K562 (cell line): ENCODE results near the gene ANKZF1. TPM values are rescaled to one million over a fixed set of nuclear protein-coding genes. Genes with fewer than 3 reads are reported as not detected.

Experiments used
- ESRRA ChIP-seq: fragments of 450-650 bp; IDR thresholded peaks from 2 replicates; pipeline ENCODE4 v1.6.1; 2014; ENCODE audit warnings: low read depth, mild to moderate bottlenecking, moderate library complexity, borderline replicate concordance
- FOXA1 ChIP-seq: fragments of 450-650 bp; IDR thresholded peaks from 2 replicates; pipeline ENCODE4 v1.6.1; 2016; ENCODE audit warnings: mild to moderate bottlenecking, borderline replicate concordance
- GATA2 ChIP-seq: sonication (generic); formaldehyde crosslinking; IDR thresholded peaks from 2 replicates; pipeline ENCODE4 v1.4.0; 2020; ENCODE audit warnings: mild to moderate bottlenecking, missing genetic modification reagents
- HNRNPLL ChIP-seq: fragments of 200-400 bp; formaldehyde crosslinking; IDR thresholded peaks from 2 replicates; pipeline ENCODE4 v1.6.1; 2017; ENCODE audit warnings: low read length, low read depth, mild to moderate bottlenecking; ENCODE audit not compliant: poor library complexity, severe bottlenecking
- KDM1A ChIP-seq, 2 experiments: fragments of 450-650 bp; IDR thresholded peaks; 2 replicates each; pipeline ENCODE4 v1.6.1; 2016; ENCODE audit warnings: mild to moderate bottlenecking in 2 of 2
- MIER1 ChIP-seq: fragments of 450-650 bp; IDR thresholded peaks from 2 replicates; pipeline ENCODE4 v1.6.1; 2016; ENCODE audit warnings: antibody characterized with exemption, mild to moderate bottlenecking, low read depth
- MYC ChIP-seq, 2 experiments: fragments of 250-450 bp in 1 of 2; sonication (Bioruptor Pico) in 1 of 2; IDR thresholded peaks; 2 replicates each; pipeline versions ENCODE4 v1.5.1 to v1.6.1; 2012 to 2021; ENCODE audit warnings: low read depth in 2 of 2, borderline replicate concordance in 1 of 2, improper control_type of control experiment in 1 of 2, low read length in 1 of 2, mild to moderate bottlenecking in 1 of 2, moderate library complexity in 1 of 2
- NFYB ChIP-seq: IDR thresholded peaks from 2 replicates; pipeline ENCODE4 v1.6.1; 2011; ENCODE audit warnings: mild to moderate bottlenecking, moderate library complexity; ENCODE audit not compliant: insufficient read length; ENCODE audit errors: extremely low read depth
- NR2C2 ChIP-seq, 2 experiments: fragments of 200-800 bp in 1 of 2; sonication (Bioruptor generic) in 1 of 2; sonication (generic) in 1 of 2; formaldehyde crosslinking in 1 of 2; IDR thresholded peaks; 2 replicates each; pipeline versions ENCODE4 v1.6.1 to v1.8.0; 2016 to 2022; ENCODE audit warnings: mild to moderate bottlenecking in 1 of 2, missing compliant biosample characterization in 1 of 2, missing genetic modification characterization in 1 of 2, missing genetic modification reagents in 1 of 2
- POLR2A ChIP-seq: fragments of 450-650 bp; conservative IDR thresholded peaks from 2 replicates; pipeline ENCODE4 v1.6.1; 2016
- SMC3 ChIP-seq: conservative IDR thresholded peaks from 2 replicates; pipeline ENCODE4 v1.6.1; 2011; ENCODE audit warnings: low read depth, low read length, improper control_type of control experiment; ENCODE audit not compliant: insufficient read depth
- SP1 ChIP-seq: sonication (generic); formaldehyde crosslinking; IDR thresholded peaks from 2 replicates; pipeline ENCODE4 v1.8.1; 2022; ENCODE audit warnings: mild to moderate bottlenecking, missing genetic modification reagents
- ZNF584 ChIP-seq: fragments of 200-800 bp; sonication (Bioruptor generic); IDR thresholded peaks from 2 replicates; pipeline ENCODE4 v1.6.1; 2016; ENCODE audit warnings: low read depth, mild to moderate bottlenecking, missing genetic modification characterization, missing compliant biosample characterization
- ZNF644 ChIP-seq: fragments of 200-800 bp; sonication (Bioruptor generic); IDR thresholded peaks from 2 replicates; pipeline ENCODE4 v1.6.1; 2016; ENCODE audit warnings: low read depth, missing genetic modification characterization, missing compliant biosample characterization
- ZNF79 ChIP-seq: fragments of 250-450 bp; sonication (Bioruptor Pico); IDR thresholded peaks from 2 replicates; pipeline ENCODE4 v1.4.0; 2020; ENCODE audit warnings: low read depth, mild to moderate bottlenecking, moderate library complexity
- polyA plus RNA-seq, 8 experiments: library from polyadenylated mRNA; depleted of rRNA in 4 of 8; stranded (reverse) in 5 of 8; unstranded in 3 of 8; fragments of >200 nt; fragmentation: Nextera tagmentation in 2 of 8; fragmentation: Illumina TruSeq in 1 of 8; extraction: Ambion mirVana in 2 of 8; extraction: Trizol in 1 of 8; gene quantifications; 2 replicates each; pipeline versions ENCODE4 v1.2.1 to v1.2.3, GENCODE V29; 2011 to 2014; ENCODE audit warnings: inconsistent platforms in 1 of 8, missing spikeins in 1 of 8
- total RNA-seq, 7 experiments: library from RNA; depleted of rRNA in 6 of 7; stranded (reverse); fragments of >200 nt in 6 of 7; fragmentation: Illumina TruSeq in 2 of 7; extraction: Trizol in 2 of 7; gene quantifications; 2 replicates each; pipeline versions ENCODE4 v1.2.1 to v1.2.3, GENCODE V29; 2011 to 2021; ENCODE audit warnings: low replicate concordance in 1 of 7
- TF ChIP-seq, protein P1 (sequence below): fragments of 250-450 bp; sonication (Bioruptor Pico); IDR thresholded peaks from 2 replicates; pipeline ENCODE4 v1.4.0; 2020; ENCODE audit warnings: mild to moderate bottlenecking, moderate library complexity
- TF ChIP-seq, protein P2 (sequence below): sonication (generic); formaldehyde crosslinking; IDR thresholded peaks from 2 replicates; pipeline ENCODE4 v1.8.1; 2023; ENCODE audit warnings: mild to moderate bottlenecking, missing genetic modification reagents, moderate library complexity
- TF ChIP-seq, protein P3 (sequence below): fragments of 450-650 bp; IDR thresholded peaks from 2 replicates; pipeline ENCODE4 v1.6.1; 2016
- TF ChIP-seq, protein P4 (sequence below): fragments of 450-650 bp; formaldehyde crosslinking; IDR thresholded peaks from 2 replicates; pipeline ENCODE4 v1.4.0; 2022; ENCODE audit warnings: missing genetic modification characterization

ANKZF1 gene
- total and polyA plus RNA-seq, 9 of the 15 experiments (the other 6 are each of a cell fraction or from before 2014, with no cell fraction given), result 3.1 to 60.6 (median 31.0) TPM

DNA sequence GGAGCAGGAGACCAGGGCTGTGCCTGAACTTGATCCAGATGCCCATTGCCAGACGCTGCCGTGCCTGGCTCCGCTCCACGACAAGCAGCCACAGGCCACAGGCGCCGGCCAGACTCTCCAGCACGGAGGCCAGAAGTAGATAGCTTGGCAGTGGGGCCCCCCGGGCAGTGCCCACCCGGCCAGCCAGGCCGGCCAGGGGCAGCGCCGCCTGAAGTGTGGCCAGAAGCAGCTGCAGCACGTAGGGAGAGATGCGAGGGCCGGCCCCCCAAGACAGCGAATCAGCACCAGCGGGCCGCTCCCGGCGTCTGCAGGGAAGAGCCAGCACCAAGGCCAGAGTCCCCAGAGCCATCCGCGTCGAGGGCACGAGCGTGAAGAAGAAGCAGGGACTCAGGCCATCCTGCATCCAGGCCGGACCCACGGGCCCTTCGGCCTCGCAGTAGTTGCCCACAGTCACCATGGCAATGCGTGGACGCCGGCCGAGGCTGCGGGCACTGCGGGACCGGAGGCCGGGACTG lies 11.3 kb upstream of the ANKZF1 start (continued):
- peak; percentile 5; the same call in 1 of the 2 replicates for TF ChIP-seq SP1
- no peak for TF ChIP-seq FOXA1
- TF ChIP-seq MYC (IDR thresholded peaks at IDR 0.05; ENCODE audit: low read depth, low read length), result no peak
- TF ChIP-seq MYC (CRISPR knock-in tag; IDR thresholded peaks at IDR 0.05; ENCODE audit: borderline replicate concordance, low read depth), result no peak
- TF ChIP-seq NFYB, result no peak
- TF ChIP-seq HNRNPLL, result peak; percentile 11
- TF ChIP-seq, protein P1, sequence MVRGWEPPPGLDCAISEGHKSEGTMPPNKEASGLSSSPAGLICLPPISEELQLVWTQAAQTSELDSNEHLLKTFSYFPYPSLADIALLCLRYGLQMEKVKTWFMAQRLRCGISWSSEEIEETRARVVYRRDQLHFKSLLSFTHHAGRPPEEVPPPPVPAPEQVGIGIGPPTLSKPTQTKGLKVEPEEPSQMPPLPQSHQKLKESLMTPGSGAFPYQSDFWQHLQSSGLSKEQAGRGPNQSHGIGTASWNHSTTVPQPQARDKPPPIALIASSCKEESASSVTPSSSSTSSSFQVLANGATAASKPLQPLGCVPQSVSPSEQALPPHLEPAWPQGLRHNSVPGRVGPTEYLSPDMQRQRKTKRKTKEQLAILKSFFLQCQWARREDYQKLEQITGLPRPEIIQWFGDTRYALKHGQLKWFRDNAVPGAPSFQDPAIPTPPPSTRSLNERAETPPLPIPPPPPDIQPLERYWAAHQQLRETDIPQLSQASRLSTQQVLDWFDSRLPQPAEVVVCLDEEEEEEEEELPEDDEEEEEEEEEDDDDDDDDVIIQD, result no peak
- TF ChIP-seq, protein P2, sequence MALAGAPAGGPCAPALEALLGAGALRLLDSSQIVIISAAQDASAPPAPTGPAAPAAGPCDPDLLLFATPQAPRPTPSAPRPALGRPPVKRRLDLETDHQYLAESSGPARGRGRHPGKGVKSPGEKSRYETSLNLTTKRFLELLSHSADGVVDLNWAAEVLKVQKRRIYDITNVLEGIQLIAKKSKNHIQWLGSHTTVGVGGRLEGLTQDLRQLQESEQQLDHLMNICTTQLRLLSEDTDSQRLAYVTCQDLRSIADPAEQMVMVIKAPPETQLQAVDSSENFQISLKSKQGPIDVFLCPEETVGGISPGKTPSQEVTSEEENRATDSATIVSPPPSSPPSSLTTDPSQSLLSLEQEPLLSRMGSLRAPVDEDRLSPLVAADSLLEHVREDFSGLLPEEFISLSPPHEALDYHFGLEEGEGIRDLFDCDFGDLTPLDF, result 0 out of 2 replicates have a peak, but pooled peaks have one; percentile 11
- TF ChIP-seq MIER1, result no peak
- TF ChIP-seq ZNF644 (tag), result no peak
- TF ChIP-seq KDM1A (IDR thresholded peaks at IDR 0.05), result no peak
- no peak for TF ChIP-seq ZNF79 (CRISPR knock-in tag)
- TF ChIP-seq ZNF584 (CRISPR knock-in tag), result no peak
- TF ChIP-seq, protein P3, sequence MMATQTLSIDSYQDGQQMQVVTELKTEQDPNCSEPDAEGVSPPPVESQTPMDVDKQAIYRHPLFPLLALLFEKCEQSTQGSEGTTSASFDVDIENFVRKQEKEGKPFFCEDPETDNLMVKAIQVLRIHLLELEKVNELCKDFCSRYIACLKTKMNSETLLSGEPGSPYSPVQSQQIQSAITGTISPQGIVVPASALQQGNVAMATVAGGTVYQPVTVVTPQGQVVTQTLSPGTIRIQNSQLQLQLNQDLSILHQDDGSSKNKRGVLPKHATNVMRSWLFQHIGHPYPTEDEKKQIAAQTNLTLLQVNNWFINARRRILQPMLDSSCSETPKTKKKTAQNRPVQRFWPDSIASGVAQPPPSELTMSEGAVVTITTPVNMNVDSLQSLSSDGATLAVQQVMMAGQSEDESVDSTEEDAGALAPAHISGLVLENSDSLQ, result no peak
- no peak for TF ChIP-seq ESRRA
- no peak for TF ChIP-seq POLR2A
- TF ChIP-seq GATA2, result no peak
- TF ChIP-seq SMC3, result no peak
- TF ChIP-seq NR2C2 (CRISPR knock-in tag; IDR thresholded peaks at IDR 0.05), result no peak
- TF ChIP-seq NR2C2 (tag; IDR thresholded peaks at IDR 0.05), result no peak
- TF ChIP-seq, protein P4, sequence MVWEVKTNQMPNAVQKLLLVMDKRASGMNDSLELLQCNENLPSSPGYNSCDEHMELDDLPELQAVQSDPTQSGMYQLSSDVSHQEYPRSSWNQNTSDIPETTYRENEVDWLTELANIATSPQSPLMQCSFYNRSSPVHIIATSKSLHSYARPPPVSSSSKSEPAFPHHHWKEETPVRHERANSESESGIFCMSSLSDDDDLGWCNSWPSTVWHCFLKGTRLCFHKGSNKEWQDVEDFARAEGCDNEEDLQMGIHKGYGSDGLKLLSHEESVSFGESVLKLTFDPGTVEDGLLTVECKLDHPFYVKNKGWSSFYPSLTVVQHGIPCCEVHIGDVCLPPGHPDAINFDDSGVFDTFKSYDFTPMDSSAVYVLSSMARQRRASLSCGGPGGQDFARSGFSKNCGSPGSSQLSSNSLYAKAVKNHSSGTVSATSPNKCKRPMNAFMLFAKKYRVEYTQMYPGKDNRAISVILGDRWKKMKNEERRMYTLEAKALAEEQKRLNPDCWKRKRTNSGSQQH (CRISPR knock-in tag), result no peak
